Natural killer cell (primary cell): Measurements from ENCODE around the gene TMSB10. TPM values are rescaled to one million over a fixed set of nuclear protein-coding genes. Genes with fewer than 3 reads are reported as not detected.

Experiments used
- ATAC-seq, 3 donors: fragments of 150-1000 bp in 2 of 3; fragments of 200-7000 bp in 1 of 3; cut with Tn5 transposase; 1 replicate in 1 of 3; 2 replicates in 2 of 3; pipeline ENCODE4 v1.10.0; 2021; ENCODE audit warnings: mild to moderate bottlenecking in 2 of 3, moderate library complexity in 2 of 3
- DNase-seq, 2 donors: peaks; one replicate each; pipeline versions ENCODE4 v3.0.0 to v3.0.0-alpha.2; 2013 to 2021; ENCODE audit warnings: mixed read lengths in 1 of 2
- H3K27ac ChIP-seq: one replicate; pipeline ENCODE4 v1.5.1; 2013; ENCODE audit warnings: mild to moderate bottlenecking, low read length
- H3K27me3 ChIP-seq: one replicate; pipeline ENCODE4 v1.6.1; 2013; ENCODE audit warnings: low read length; ENCODE audit not compliant: control insufficient read depth, insufficient read depth
- H3K36me3 ChIP-seq: one replicate; pipeline ENCODE4 v1.6.1; 2013; ENCODE audit warnings: low read length; ENCODE audit not compliant: control insufficient read depth, insufficient read depth
- H3K4me1 ChIP-seq: one replicate; pipeline ENCODE4 v1.6.1; 2013; ENCODE audit warnings: low read length; ENCODE audit not compliant: control insufficient read depth, insufficient read depth
- H3K4me3 ChIP-seq: one replicate; pipeline ENCODE4 v1.5.1; 2013; ENCODE audit warnings: low read length
- H3K9me3 ChIP-seq: one replicate; pipeline ENCODE4 v1.6.1; 2013; ENCODE audit warnings: low read length; ENCODE audit not compliant: control insufficient read depth, insufficient read depth
- H3K27ac Mint-ChIP-seq, 2 donors: one replicate each; pipeline ENCODE4 v1.8.0; 2022; ENCODE audit warnings: mild to moderate bottlenecking in 2 of 2, mixed read lengths in 2 of 2, moderate library complexity in 1 of 2
- H3K27me3 Mint-ChIP-seq, 2 donors: one replicate each; pipeline ENCODE4 v1.8.0; 2022; ENCODE audit warnings: low read depth in 2 of 2, mixed read lengths in 2 of 2
- H3K36me3 Mint-ChIP-seq: one replicate; pipeline ENCODE4 v1.8.0; 2022; ENCODE audit warnings: mixed read lengths
- H3K4me1 Mint-ChIP-seq, 2 donors: one replicate each; pipeline ENCODE4 v1.8.0; 2022; ENCODE audit warnings: mixed read lengths in 2 of 2
- H3K4me3 Mint-ChIP-seq: one replicate; pipeline ENCODE4 v1.8.0; 2022; ENCODE audit warnings: mild to moderate bottlenecking, moderate library complexity, mixed read lengths
- H3K9me3 Mint-ChIP-seq, 2 donors: one replicate each; pipeline ENCODE4 v1.8.0; 2022; ENCODE audit warnings: mixed read lengths in 2 of 2
- CTCF ChIP-seq: fragments of 200-600 bp; IDR thresholded peaks from one replicate; pipeline ENCODE4 v1.8.0; 2022; ENCODE audit warnings: antibody characterized with exemption
- WGBS: methylation state at CpG from one replicate; pipeline ENCODE4 v1.1.7; 2013; ENCODE audit warnings: missing lambda C conversion rate; ENCODE audit not compliant: insufficient coverage; 5-methylcytosine and 5-hydroxymethylcytosine counted together
- intact Hi-C: fragments of 100-400 bp; cut with micrococcal nuclease; formaldehyde crosslinking; loops from one replicate; pipeline ENCODE4 v1.14.2; 2022
- total RNA-seq, 4 donors: library from RNA; stranded (reverse); fragments of 120-200 nt in 1 of 4; gene quantifications; one replicate each; pipeline versions ENCODE4 v1.2.3 to v1.2.4, GENCODE V29; 2013 to 2022

The TMSB10 gene
- total RNA-seq, 3 donors from 2014 or later (not counting 1 experiment from before 2014, with no cell fraction given) = 1,247 to 1,683 (median 1,557) TPM

DNA sequence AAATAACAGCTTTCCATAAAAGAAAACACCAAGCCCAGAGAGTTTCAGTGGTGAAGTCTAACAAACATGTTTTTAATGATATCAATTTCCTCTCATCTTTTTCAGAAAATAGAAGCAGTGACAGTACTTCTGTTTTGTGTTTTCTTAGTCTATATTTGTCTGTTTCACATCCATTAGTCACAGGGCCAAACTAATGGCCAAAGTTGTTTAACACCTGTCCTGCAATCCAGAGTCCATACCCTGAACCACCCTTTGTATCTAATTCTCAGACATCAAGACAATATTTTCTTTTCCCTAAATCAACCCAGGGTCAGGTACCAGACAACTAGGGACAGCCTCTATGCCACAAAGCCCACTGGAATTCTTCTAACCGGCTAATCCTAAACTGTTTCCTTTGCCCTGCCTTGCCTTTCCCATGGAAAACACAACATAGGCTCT, 25.9 kb downstream of the TMSB10 start:
- Histone ChIP-seq H3K9me3 (no peaks in the 10 kb centered on the region), H3K4me3 (no peak overlapping the region), H3K36me3 (no peaks in the 10 kb centered on the region), H3K4me1 (peaks cover 8% of the 10 kb centered on the region), H3K27me3 (no peaks in the 10 kb centered on the region), H3K27ac (no peak overlapping the region)
- H3K36me3 Mint-ChIP-seq = no peaks in the 10 kb centered on the region
- no peaks in the 10 kb centered on the region for H3K9me3 Mint-ChIP-seq
- no peak for DNase-seq
- no peak for ATAC-seq
- H3K4me1 Mint-ChIP-seq = peaks cover 9 to 11% of the 10 kb centered on the region in 2 donors
- H3K27ac Mint-ChIP-seq = no peak overlapping the region
- H3K4me3 Mint-ChIP-seq = no peak overlapping the region
- H3K27me3 Mint-ChIP-seq = no peaks in the 10 kb centered on the region
- 95% methylated on average over 1 of the region's 1 CpG for WGBS
- TF ChIP-seq CTCF = no peak
- intact Hi-C loops = no loop called here

- intact Hi-C loops = loop anchor here (2.0 kb wide), 1 partner anchor 66 kb away; no protein-coding TSS in a partner anchor
- WGBS = 35% methylated on average over 4 of the region's 5 CpGs
- Histone ChIP-seq H3K9me3 (no peaks in the 10 kb centered on the region), H3K36me3 (no peaks in the 10 kb centered on the region), H3K27me3 (no peaks in the 10 kb centered on the region), H3K27ac (peak overlapping the region; percentile 89), H3K4me1 (peaks cover 38% of the 10 kb centered on the region), H3K4me3 (no peak overlapping the region)
- Mint-ChIP-seq H3K27ac (peak overlapping the region; percentile 93 to 98), H3K9me3 (no peaks in the 10 kb centered on the region), H3K36me3 (no peaks in the 10 kb centered on the region), H3K4me3 (peak overlapping the region; percentile 81), H3K4me1 (peaks cover 17 to 18% of the 10 kb centered on the region in 2 donors), H3K27me3 (no peaks in the 10 kb centered on the region)
- DNase-seq (peak; percentile 24 to 71), ATAC-seq (peak; percentile 69 to 82 (median 75))
- TF ChIP-seq CTCF = no peak
Measured at GRCh38 chr2:84938194-84938879, 32.9 kb downstream of the TMSB10 start.

GRCh38 chr2:84939426-84940087, 34.1 kb downstream of the TMSB10 start:
- Histone ChIP-seq H3K4me3 (peak overlapping the region; percentile 6), H3K4me1 (peaks cover 38% of the 10 kb centered on the region), H3K27me3 (no peaks in the 10 kb centered on the region), H3K27ac (peak overlapping the region; percentile 89), H3K9me3 (no peaks in the 10 kb centered on the region), H3K36me3 (no peaks in the 10 kb centered on the region)
- WGBS = 13% methylated on average over 9 of the region's 9 CpGs
- Mint-ChIP-seq H3K36me3 (no peaks in the 10 kb centered on the region), H3K27ac (peak overlapping the region; percentile 93 to 98), H3K27me3 (no peaks in the 10 kb centered on the region), H3K4me3 (peak overlapping the region; percentile 81), H3K4me1 (peaks cover 17 to 18% of the 10 kb centered on the region in 2 donors), H3K9me3 (no peaks in the 10 kb centered on the region)
- intact Hi-C loops = loop anchor here (2.0 kb wide), 1 partner anchor 65 kb away; no protein-coding TSS in a partner anchor
- peak; percentile 81 to 95 (median 88) for ATAC-seq
- TF ChIP-seq CTCF = no peak
- peak; percentile 63 to 91 for DNase-seq
